HL-60/S4 treated with phorbol 12-myristate 13-acetate at 8.2 ng/mL for 4 days and 3 days (cell line): Measurements from ENCODE around the gene SLC25A21.
"Not testable (repeated sequence)": the region's sequence is repeated elsewhere in the genome, so short reads cannot be mapped to it uniquely, and the experiment has no call there.

Experiments
- in situ Hi-C: fragments of 300-500 bp; cut with MboI; formaldehyde crosslinking; loops from 2 replicates; pipeline ENCODE4 v1.15.0; 2022; ENCODE audit warnings: low sequenced_read_pairs

The SLC25A21 gene

DNA sequence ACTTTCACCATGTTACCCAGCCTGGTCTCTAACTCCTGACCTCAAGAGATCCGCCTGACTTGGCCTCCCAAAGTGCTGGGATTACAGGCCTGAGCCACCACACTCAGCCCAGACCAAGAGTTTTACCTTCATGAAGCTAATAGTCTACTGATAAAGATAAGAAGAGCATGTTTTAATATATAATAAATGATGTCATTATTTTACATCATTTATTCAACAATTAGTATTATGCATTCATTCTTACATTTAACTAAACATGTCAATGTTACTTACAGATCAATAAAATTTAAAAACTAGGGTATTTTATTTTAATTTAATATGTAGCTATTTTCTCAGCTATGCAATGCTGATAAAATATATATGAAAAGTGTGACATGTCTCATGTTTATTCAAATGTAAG is 26.0 kb downstream of the SLC25A21 start:
- in situ Hi-C loops, result not testable (repeated sequence)

DNA sequence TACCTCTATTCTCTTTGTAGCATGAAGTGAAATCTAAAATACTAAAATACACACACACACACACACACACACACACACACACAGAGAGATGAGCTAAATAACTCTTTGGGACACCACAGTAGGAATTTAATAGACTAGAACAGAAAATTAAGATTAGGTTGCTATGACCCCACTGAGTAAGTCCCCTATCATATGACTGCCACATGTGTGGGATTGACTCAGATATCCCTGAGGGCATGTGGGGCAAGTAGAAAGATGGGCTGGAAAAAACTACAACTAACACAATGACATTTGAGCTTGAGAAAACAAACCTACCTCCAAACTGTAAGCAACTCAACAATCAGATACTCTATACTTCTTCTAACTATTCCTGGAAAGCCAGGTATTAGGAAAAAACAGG is 27.0 kb downstream of the SLC25A21 start:
- in situ Hi-C loops, result no loop called here

DNA sequence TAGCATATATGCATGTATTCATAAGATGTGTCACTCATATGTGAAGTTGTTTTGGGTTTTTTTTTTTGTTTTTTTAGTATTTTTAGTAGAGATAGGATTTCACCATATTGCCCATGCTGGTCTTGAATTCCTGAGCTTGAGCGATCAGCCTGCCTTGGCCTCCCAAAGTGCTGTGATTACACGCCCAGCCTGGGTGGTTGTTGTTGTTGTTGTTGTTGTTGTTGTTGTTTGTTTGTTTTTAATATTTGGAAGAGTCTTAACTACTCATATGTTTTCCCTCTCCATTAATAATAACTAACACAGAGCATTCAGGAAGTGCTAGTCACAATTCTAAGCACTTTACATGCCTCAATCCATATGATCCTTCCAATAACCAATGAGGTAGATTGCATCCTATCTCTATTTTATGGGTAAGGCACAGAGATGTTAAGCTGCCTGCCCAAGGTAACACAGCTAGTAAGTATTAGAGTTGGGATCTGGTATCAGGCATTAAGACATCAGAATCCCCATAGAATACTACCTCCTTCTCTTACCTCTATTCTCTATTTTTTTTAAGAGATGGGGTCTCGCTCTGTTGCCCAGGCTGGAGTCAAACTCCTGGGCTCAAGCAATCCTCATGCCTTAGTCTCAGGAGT is 27.6 kb downstream of the SLC25A21 start:
- in situ Hi-C loops, result no loop called here

DNA sequence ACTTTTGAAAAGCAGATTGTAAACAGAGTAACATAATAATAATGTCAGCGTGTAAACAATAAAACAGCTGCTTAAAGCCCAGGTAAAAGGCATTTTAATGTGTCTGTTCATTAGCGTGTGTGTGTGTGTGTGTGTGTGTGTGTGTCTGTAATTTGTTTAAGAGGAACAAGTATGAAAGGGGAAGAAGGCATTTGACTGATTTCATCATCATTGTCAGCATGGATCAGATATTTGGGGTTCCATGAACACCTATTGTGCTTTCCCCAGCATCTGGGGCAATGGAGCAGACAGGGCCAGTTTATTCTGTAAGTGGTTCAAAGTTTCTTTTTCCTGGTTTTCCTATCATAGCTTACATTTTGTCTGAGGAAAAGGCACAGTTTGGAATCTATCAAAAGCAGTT is 28.9 kb downstream of the SLC25A21 start:
- in situ Hi-C loops, result no loop called here

DNA sequence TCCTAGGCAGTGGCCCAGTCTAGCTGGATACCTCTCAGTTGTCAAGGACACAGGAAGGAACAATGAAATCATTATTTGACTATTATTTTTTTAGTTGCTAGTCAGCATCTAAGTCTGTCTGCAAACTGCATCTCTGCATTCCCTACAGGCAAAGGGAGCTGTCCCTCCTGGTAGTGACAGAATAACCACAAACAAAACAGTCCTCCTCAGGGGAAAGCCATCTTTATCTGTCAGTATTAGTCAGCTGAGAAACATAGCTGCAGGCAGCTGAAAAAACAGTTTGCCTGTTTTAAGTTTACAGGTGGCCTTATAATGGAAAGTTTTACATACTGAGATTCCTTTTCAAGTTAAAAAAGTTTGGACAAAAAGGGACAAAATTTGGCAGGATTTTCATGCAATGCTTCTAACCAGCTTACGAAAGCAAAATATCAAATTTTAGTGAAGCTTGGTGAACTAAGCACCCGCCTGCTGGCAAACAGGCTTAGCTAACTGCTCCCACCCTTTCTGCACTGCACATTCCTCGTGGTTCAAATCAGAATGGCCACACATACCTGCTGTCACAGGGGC is 29.5 kb downstream of the SLC25A21 start:
- in situ Hi-C loops, result no loop called here

DNA sequence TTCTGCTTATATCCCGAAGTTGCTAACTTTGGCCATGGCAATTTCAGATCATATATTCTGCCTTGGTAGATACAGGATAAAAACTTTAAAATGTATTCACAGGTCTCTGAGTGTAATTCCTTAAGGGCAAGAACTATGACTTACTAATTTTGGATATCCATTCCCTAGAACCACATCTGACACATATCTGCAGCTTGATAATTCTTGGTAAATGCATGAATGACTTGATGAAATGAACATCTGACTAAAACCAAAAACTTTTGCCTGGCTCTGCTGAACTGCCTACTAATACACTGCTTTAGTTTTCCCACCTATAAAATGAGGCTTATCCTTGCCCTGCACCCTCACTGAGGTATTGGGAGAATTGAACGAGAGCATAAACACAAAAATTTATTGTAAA is 32.2 kb downstream of the SLC25A21 start:
- in situ Hi-C loops, result no loop called here

DNA sequence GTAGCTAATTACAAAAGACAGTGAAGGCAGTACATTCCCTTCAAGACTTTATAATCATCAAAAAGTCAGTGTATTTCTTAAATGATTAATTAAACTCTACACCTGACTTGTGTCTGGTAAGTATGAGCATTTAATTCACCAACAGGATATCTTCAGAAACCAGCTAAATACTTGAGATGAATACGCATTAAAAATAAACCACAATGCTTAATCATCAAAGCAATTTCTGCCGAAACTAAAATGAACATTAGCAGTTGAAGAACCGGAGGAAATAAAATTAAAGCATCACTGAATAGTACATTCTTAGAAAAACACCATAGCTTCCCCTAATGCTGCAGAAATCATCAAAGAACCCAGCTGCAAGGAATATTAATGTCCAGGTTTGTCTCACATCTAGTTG is 32.7 kb downstream of the SLC25A21 start:
- in situ Hi-C loops, result no loop called here

DNA sequence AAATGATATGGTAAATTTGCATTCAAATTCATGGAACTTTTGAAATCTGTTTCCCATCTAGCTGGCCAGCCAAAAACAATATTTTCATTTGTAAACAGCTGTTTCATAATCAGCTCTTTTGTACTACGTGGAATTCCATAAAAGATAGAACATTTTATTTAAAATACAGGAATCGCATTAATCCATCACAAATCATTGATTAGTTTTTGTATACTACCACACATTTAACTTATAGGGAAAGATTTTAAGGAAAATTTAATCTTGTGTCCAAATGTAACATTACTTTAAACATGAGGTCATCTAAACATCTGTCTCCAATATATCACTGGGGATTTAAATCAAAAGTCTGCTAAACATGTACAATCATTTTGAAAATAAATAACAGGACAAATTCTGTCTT is 33.5 kb downstream of the SLC25A21 start:
- in situ Hi-C loops, result no loop called here

DNA sequence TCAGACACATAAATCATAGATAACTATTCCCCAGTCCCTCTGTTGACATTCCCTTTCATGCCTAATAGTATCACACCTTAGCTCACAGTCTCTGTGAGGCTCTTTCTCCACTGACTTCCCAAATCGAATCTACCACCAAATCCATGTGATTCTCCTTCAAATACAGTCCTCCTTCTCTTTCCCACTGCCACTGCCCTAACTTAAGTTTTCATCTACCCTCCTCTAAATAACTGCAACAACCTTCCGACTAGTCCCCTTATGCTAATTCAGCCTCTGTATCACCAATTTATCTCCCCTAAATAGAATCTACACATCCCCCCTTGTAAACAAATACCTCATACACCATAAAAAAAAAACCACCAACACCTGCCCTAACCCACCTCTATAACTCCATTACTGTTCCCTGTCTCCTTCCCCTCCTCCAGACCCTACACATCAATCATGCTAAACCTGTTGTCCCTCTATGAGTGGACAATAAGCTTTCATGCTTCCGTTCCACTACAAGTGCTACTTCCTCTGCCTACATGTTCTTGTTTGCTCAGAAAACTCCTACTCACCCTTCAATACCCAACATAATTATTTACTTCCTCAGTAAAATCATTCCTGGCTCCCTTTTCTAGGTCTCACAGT is 39.0 kb downstream of the SLC25A21 start:
- in situ Hi-C loops, result no loop called here

DNA sequence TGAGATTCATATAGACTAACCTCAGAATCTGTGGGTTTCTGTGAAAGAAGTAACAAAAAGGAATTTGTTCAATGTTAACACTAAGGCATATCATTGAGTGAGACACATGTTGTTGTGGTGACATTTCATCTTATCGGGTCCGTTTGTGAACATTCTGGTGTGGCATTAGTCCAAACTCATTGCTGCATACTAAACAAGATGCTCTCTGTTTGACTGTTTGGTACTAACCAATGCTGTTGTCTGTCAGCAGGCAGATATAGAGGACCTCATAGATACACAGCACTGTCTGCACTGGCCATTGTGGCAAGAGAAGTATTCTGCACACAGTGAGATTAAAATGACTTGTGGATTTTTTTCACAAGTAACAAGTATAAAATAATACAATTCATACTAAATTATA is 41.2 kb downstream of the SLC25A21 start:
- in situ Hi-C loops, result no loop called here

DNA sequence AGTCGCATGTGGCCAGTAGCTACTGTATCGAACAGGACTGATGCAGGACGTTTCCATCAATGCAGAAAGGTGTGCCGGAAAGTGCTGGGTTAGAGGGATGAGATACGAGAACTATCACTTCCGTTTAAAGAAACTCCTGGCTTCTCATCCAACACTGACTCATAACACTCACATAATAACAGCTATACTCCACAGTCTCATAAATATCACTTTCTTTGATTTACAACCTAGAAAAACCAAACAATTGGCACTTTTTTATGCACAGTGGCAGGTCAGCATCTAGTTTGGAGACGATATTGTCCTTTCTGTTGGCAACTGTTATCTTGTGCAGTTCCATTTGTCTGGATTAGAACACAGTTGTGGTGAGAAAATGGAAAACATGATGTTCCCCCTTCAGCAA is 43.4 kb downstream of the SLC25A21 start:
- in situ Hi-C loops, result no loop called here

DNA sequence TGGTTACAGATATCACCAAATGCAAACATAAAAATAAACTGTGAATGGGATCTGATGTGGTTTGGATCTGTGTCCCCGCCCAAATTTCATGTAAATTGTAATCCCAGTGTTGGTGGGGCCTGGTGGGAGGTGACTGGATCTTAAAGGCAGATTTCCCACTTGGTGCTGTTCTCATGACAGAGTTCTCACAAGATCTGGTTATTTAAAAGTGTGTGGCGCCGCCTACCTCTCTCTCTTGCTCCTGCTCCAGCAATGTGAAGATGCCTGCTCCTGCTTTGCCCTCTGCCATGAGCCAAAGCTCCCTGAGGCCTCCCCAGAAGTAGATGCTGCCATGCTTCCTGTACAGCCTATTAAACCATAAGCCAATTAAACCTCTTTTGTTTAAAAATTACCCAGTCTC is 47.8 kb downstream of the SLC25A21 start:
- in situ Hi-C loops, result no loop called here

DNA sequence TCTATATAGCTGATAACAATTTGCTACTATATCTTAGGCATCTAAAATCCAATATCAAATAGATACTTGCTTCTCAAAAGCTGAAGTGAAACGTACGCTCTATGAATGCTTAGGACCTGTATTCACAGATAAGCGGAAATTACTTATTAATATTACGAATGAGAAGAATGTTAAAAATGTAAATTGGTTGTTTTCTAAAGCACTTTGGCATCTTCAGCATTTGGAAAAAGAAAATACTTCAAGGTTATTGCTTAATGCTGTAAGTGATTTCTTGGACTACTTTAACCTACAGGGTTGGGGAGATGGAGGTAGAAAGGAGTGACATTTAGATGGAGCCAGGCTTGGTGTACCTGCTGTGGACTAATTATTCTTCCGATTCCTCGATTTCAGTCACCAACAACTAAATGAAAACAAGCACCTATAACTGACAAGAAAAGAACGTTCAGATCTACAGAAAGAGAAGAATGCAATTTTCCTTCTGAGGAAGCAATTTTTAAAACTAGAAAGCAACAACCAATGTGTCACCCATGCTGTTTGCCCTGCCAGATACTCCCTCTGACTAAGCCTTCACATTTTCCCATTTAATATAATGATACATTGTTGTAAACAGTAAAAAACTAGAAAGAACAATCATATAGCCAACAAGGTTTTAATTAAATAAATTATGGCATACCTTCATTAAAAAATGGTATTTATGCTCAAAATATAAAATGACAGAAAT is 49.3 kb downstream of the SLC25A21 start:
- in situ Hi-C loops, result no loop called here

DNA sequence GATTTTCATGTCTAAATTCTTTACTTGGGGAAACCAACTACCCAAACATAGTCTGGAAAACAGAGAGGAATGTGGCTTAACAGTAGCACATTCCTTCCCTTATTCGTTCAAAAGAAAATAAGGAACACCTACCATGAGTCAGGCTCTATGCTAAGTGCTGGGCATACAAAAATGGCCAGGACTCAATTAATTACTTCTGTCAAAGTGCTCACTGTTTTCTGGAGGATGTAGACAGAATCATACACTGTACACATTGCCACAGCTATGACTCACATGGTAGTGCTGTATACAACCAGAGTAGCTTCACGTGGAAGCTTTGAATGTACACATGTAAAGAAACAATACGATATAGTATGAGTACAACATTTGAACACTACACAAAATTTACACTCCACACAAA is 50.1 kb downstream of the SLC25A21 start:
- in situ Hi-C loops, result no loop called here

DNA sequence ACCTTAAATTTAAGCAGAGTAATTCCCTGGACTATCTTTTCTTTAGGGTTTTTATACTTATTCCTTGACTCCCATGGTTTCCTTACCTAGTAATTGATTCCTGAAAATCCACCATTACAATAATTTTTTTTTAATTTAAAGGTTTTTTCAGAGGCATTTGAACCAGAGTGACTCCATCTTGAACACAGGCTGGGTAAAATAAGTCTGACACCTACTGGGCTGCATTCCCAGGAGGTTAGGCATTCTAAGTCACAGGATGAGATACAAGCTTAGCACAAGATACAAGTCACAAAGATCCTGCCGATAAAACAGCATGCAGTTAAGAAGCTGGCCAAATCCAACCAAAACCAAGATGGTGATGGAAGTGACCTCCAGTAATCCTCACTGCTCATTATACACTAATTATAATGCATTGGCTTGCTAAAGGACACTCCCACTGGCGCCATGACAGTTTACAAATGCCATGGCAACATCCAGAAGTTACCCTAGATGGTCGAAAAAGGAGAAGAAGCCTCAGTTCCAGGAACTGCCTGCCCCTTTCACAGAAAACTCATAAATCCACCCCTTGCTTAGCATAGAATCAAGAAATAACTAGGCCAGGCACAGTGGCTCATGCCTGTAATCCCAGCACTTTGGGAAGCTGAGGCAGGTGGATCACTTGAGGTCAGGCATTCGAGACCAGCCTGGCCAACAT is 53.6 kb downstream of the SLC25A21 start:
- in situ Hi-C loops, result no loop called here

DNA sequence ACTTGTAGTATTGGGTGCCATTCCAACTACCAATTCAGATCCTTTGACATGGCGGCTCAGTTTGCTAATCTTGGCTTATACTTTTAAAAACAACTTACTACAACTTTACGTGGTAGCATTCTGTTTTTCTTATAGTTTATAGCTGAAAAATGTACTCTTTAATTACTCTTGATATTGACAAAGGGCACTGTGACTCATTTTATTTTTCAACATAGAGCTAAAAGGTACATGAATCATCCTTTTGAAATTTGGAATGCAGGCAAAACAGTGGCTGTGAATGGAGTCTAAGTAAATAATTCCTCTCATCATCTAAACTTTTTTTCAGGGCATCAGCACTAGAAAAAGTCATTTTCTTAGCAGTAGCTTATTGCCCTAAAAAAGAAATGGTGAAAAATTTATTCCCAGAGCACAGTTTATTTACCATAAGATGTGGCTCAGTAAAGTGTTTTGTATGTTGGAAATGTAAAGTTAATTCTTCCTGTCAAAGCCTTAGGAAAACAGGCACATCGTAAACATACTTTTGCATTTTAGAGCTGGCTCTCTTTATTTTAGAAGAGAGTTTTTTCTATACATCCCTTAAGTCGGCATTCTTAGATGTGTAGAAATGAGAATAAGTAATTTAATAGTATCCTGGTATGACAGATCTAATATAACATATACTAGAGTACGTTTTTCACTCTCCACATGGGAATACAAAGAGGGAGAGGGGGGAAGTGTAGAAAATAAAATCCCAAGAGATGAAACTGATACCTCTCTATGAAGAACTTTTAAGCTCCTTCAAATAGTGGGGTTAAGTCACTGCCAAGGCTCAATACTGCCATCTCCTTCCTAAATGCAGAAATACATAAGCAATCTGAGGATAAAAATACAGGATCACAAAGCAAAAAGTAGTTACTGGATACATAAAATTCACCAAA is 55.2 kb downstream of the SLC25A21 start:
- in situ Hi-C loops, result no loop called here

DNA sequence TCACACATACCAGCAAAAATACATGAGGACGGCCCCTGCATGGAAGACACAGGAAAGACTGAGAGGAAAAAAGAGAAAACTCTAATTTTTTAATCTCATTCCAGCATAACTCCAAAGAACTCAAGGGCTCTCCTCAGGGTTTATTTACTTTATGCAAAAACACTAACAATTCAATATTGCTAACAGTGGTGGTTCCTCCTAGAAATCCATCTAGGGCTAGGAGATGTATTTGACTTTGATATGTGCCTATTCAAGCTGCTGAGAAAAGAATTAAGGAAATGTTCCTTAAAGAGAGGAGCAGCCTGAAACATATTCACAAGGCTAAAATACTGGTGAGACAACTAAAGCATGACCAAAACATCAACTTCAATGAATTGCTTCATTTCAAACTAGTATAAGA is 57.0 kb downstream of the SLC25A21 start:
- in situ Hi-C loops, result no loop called here

DNA sequence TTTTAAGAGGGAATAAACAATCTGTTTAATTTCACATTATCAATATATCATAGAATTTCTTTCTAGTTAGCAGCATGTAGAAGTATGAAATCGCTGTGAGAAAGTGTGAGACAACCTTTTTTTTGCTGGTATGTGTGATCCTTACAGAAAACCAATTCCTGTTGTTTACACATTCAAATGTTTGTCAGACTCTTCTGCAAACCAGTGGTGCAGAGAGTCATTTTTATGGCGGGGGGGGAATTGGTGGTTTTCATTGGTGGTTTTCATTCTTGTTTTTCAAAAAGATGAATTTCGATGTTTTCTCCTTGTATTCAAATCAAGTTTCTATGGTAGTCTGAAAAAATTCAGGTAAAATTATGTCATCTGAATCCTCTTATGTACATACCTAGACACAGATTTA is 57.8 kb downstream of the SLC25A21 start:
- in situ Hi-C loops, result no loop called here

DNA sequence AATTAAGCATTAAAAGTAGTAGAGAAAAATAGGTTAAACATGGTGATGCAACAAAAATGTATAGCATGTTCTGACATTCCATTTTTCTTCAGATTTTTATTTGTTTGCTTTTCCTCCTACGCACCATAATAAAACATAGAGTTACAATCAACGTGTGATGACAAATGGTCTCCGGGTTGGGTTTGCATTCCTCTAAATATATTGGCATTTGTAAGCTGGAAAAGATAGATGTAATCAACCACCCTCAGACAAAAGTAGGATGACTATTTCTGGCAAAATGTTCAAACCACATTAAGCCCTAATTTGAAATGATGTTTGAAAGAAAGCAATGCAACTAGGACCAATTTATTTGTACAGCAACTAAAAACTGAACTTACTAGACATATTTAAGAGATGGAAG is 58.4 kb downstream of the SLC25A21 start:
- in situ Hi-C loops, result no loop called here

DNA sequence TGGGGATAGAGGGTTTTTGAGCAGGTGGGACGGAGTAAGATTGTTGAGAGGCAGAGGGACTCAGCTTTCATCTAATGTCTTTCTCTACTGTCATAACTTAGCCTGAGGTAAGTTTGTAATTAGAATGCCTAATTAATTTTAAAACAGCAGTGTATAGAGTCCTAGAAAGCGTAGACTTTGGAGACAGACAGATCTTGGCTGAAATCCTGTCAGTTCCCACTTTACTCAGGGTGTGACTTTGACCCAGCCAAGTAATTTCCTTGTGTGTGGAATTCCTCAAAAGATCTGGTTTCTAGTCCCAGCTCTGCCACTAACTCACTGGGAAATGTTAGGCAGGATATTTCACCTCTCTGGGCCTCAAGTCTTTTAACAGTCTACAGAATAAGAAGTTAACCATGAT is 74.3 kb downstream of the SLC25A21 start:
- in situ Hi-C loops, result no loop called here
